Right cardiac atrium (tissue), 5 donors: Measurements from ENCODE around the gene PBX3. TPM values are rescaled to one million over a fixed set of nuclear protein-coding genes. Genes with fewer than 3 reads are reported as not detected.

Source experiments
- ATAC-seq, 2 donors: fragments of 200-7000 bp; cut with Tn5 transposase; one replicate each; pipeline versions ENCODE4 v1.8.0 to v1.9.1; 2020; ENCODE audit warnings: moderate library complexity in 2 of 2, mild to moderate bottlenecking in 1 of 2
- DNase-seq, 3 donors: peaks; one replicate each; pipeline ENCODE4 v3.0.0-alpha.2; 2020
- H3K27ac ChIP-seq: one replicate; pipeline ENCODE4 v1.5.1; 2013; ENCODE audit warnings: mild to moderate bottlenecking, low read length, control low read depth, moderate library complexity
- H3K27me3 ChIP-seq: one replicate; pipeline ENCODE4 v1.6.1; 2013; ENCODE audit not compliant: control insufficient read depth, insufficient read depth
- H3K4me1 ChIP-seq: one replicate; pipeline ENCODE4 v1.6.1; 2013; ENCODE audit warnings: low read length; ENCODE audit not compliant: control insufficient read depth, insufficient read depth
- H3K4me3 ChIP-seq: one replicate; pipeline ENCODE4 v1.5.1; 2013; ENCODE audit warnings: low read length, control low read depth
- H3K9me3 ChIP-seq: one replicate; pipeline ENCODE4 v1.6.1; 2013; ENCODE audit warnings: low read length; ENCODE audit not compliant: control insufficient read depth
- WGBS: extraction: QIAGEN DNeasy Blood & Tissue Kit; methylation state at CpG from one replicate; pipeline ENCODE4 v1.1.7; 2013; 5-methylcytosine and 5-hydroxymethylcytosine counted together
- intact Hi-C, 4 donors: fragments of 100-400 bp; cut with DNase I; formaldehyde crosslinking; loops; one replicate each; pipeline versions ENCODE4 v1.11.0 to v1.14.0; 2022 to 2023
- long read RNA-seq, 4 donors: library from polyadenylated mRNA; unstranded; transcript quantifications; one replicate each; pipeline ENCODE4 v2.0.0, GENCODE V29; 2020 to 2021
- polyA plus RNA-seq: library from polyadenylated mRNA; stranded (reverse); fragments of 200-250 nt; gene quantifications from one replicate; pipeline ENCODE4 v1.2.3, GENCODE V29; 2013
- total RNA-seq, 4 donors: library from RNA; stranded (reverse); fragmentation: NEBNext Ultra II Directional; extraction: Animal tissue kit (Norgen Biotek cat#: 25700); gene quantifications; one replicate each; pipeline ENCODE4 v1.2.1, GENCODE V29; 2021
- donor health status: healthy with polysubstance abuse.
- donor health status: DM: no; HTN: yes; CAD: no.
- donor health status: DM: no; HTN: no; CAD: no.
- donor health status: DM: no; HTN: yes; CAD: no; lungs with severe emphysema.
- donor health status: DM: yes; HTN: yes; CAD: no.

The PBX3 gene
- total RNA-seq = 100 to 1,000 TPM in 1 of 4 donors, 10 to 100 TPM in 3; 73.1 to 107 (median 92.9) TPM
- polyA plus RNA-seq = 47.6 TPM
- long read RNA-seq, donor 1, transcript PBX3-204 (9 exons, 2,775 nt) = major isoform, 124 of 232 reads
- long read RNA-seq, donor 1, transcript PBX3-201 (8 exons, 2,755 nt) = minor isoform, 51 of 232 reads
- long read RNA-seq, donor 1, partial matches to known transcripts = 16 of 232 reads
- long read RNA-seq, donor 1, other reads (novel, unspliced or antisense) = 33 of 232 reads
- long read RNA-seq, donor 2, transcript PBX3-201 (8 exons, 2,755 nt) = minor isoform, 17 of 135 reads
- long read RNA-seq, donor 2, transcript PBX3-204 (9 exons, 2,775 nt) = major isoform, 93 of 135 reads
- long read RNA-seq, donor 2, partial matches to known transcripts = 5 of 135 reads
- long read RNA-seq, donor 2, other reads (novel, unspliced or antisense) = 15 of 135 reads
- long read RNA-seq, donor 3, transcript PBX3-201 (8 exons, 2,755 nt) = minor isoform, 17 of 102 reads
- long read RNA-seq, donor 3, transcript PBX3-204 (9 exons, 2,775 nt) = major isoform, 51 of 102 reads
- long read RNA-seq, donor 3, partial matches to known transcripts = 14 of 102 reads
- long read RNA-seq, donor 3, other reads (novel, unspliced or antisense) = 16 of 102 reads
- long read RNA-seq, donor 4, transcript PBX3-201 (8 exons, 2,755 nt) = minor isoform, 31 of 187 reads
- long read RNA-seq, donor 4, transcript PBX3-204 (9 exons, 2,775 nt) = major isoform, 102 of 187 reads
- long read RNA-seq, donor 4, partial matches to known transcripts = 8 of 187 reads
- long read RNA-seq, donor 4, other reads (novel, unspliced or antisense) = 35 of 187 reads

GRCh38 chr9:125747053-125747764, at the start of gene PBX3:
TSS of gene PBX3 (plus strand) at chr9:125747373.
- under 1% methylated on average over 103 of the region's 107 CpGs for WGBS
- ATAC-seq (peak in 1 of 2 donors; percentile 1), DNase-seq (peak; percentile 58 to 86 (median 85))
- intact Hi-C loops = loop anchor here in 2 of 4 donors (5.0 kb wide), 2 partner anchors 75 to 140 kb away; no protein-coding TSS in a partner anchor
- Histone ChIP-seq H3K4me1 (no peaks in the 10 kb centered on the region), H3K9me3 (no peaks in the 10 kb centered on the region), H3K4me3 (peak within 1 kb of the TSS; percentile 82), H3K27me3 (no peaks in the 10 kb centered on the region), H3K27ac (peak within 1 kb of the TSS; percentile 88)

- WGBS = 97% methylated on average over 3 of the region's 3 CpGs
These were observed 47.3 kb upstream of the PBX3 start for GRCh38 chr9:125699870-125700269.

GRCh38 chr9:125700791-125701190, 46.4 kb upstream of the PBX3 start:
- no peaks in the 10 kb centered on the region for H3K4me1 ChIP-seq
- intact Hi-C loops = no loop called here
- no peak overlapping the region for H3K27ac ChIP-seq
- 91% methylated on average over 2 of the region's 2 CpGs for WGBS
- DNase-seq (no peak), ATAC-seq (no peak)
- H3K27me3 ChIP-seq = no peaks in the 10 kb centered on the region
- no peaks in the 10 kb centered on the region for H3K9me3 ChIP-seq
- no peak overlapping the region for H3K4me3 ChIP-seq

More at GRCh38 chr9:125699870-125700269, 47.3 kb upstream of the PBX3 start:
- DNase-seq (no peak), ATAC-seq (no peak)
- H3K4me1 ChIP-seq = no peaks in the 10 kb centered on the region
- H3K27me3 ChIP-seq = no peaks in the 10 kb centered on the region
- no peak overlapping the region for H3K27ac ChIP-seq
- H3K9me3 ChIP-seq = no peaks in the 10 kb centered on the region
- no peak overlapping the region for H3K4me3 ChIP-seq
- intact Hi-C loops = no loop called here

- no peaks in the 10 kb centered on the region for H3K4me1 ChIP-seq
- H3K27ac ChIP-seq = no peak overlapping the region
- no peak overlapping the region for H3K4me3 ChIP-seq
- H3K27me3 ChIP-seq = no peaks in the 10 kb centered on the region
- 89% methylated on average over 6 of the region's 6 CpGs for WGBS
- intact Hi-C loops = no loop called here
- ATAC-seq (no peak), DNase-seq (no peak)
- no peaks in the 10 kb centered on the region for H3K9me3 ChIP-seq
These were observed 45.8 kb upstream of the PBX3 start for GRCh38 chr9:125701351-125701750.

GRCh38 chr9:125703662-125704061, 43.5 kb upstream of the PBX3 start:
- Histone ChIP-seq H3K27ac (no peak overlapping the region), H3K9me3 (no peaks in the 10 kb centered on the region), H3K4me3 (no peak overlapping the region), H3K27me3 (no peaks in the 10 kb centered on the region), H3K4me1 (no peaks in the 10 kb centered on the region)
- DNase-seq (no peak), ATAC-seq (no peak)
- intact Hi-C loops = no loop called here
- WGBS = 78% methylated on average over 4 of the region's 4 CpGs

GRCh38 chr9:125705893-125706292, 41.3 kb upstream of the PBX3 start:
- H3K4me3 ChIP-seq = peak overlapping the region; percentile 94
- ATAC-seq (no peak), DNase-seq (no peak)
- no peak overlapping the region for H3K27ac ChIP-seq
- H3K4me1 ChIP-seq = no peaks in the 10 kb centered on the region
- no peaks in the 10 kb centered on the region for H3K27me3 ChIP-seq
- H3K9me3 ChIP-seq = no peaks in the 10 kb centered on the region
- WGBS = 86% methylated on average over 4 of the region's 4 CpGs
- intact Hi-C loops = no loop called here

- intact Hi-C loops = no loop called here
- H3K4me3 ChIP-seq = peak within 1 kb of the TSS; percentile 94
- peak; percentile 99 for DNase-seq
- H3K27me3 ChIP-seq = no peaks in the 10 kb centered on the region
- no peaks in the 10 kb centered on the region for H3K4me1 ChIP-seq
- no peaks in the 10 kb centered on the region for H3K9me3 ChIP-seq
- under 1% methylated on average over 63 of the region's 63 CpGs for WGBS
- peak within 1 kb of the TSS; percentile 71 for H3K27ac ChIP-seq
- ATAC-seq = peak; percentile 100
These were observed 40.3 kb upstream of the PBX3 start, which contains the start of gene MAPKAP1 for GRCh38 chr9:125706651-125707471. TSS of gene MAPKAP1 (minus strand) at chr9:125707208. CDS start at chr9:125672574, 34,634 bp downstream.

- intact Hi-C loops = no loop called here
- Histone ChIP-seq H3K27me3 (no peaks in the 10 kb centered on the region), H3K4me3 (peak overlapping the region; percentile 94), H3K9me3 (no peaks in the 10 kb centered on the region), H3K4me1 (no peaks in the 10 kb centered on the region), H3K27ac (peak overlapping the region; percentile 71)
- ATAC-seq (no peak), DNase-seq (no peak)
- 31% methylated on average over 4 of the region's 4 CpGs for WGBS
These were observed 39.7 kb upstream of the PBX3 start for GRCh38 chr9:125707472-125707804.

GRCh38 chr9:125726456-125727132, 20.6 kb upstream of the PBX3 start:
- Histone ChIP-seq H3K4me3 (no peak overlapping the region), H3K27me3 (no peaks in the 10 kb centered on the region), H3K27ac (no peak overlapping the region), H3K9me3 (no peaks in the 10 kb centered on the region), H3K4me1 (no peaks in the 10 kb centered on the region)
- intact Hi-C loops = no loop called here
- ATAC-seq (no peak), DNase-seq (no peak)
- 87% methylated on average over 13 of the region's 13 CpGs for WGBS

- no peak overlapping the region for H3K4me3 ChIP-seq
- DNase-seq (no peak), ATAC-seq (no peak)
- intact Hi-C loops = no loop called here
- no peaks in the 10 kb centered on the region for H3K9me3 ChIP-seq
- H3K27me3 ChIP-seq = no peaks in the 10 kb centered on the region
- no peaks in the 10 kb centered on the region for H3K4me1 ChIP-seq
- 85% methylated on average over 2 of the region's 2 CpGs for WGBS
- no peak overlapping the region for H3K27ac ChIP-seq
These were observed 17.0 kb upstream of the PBX3 start for GRCh38 chr9:125730168-125730567.
